K562 (cell line): ENCODE data around the gene LRRC7. TPM values are rescaled to one million over a fixed set of nuclear protein-coding genes. Genes with fewer than 3 reads are reported as not detected.

Experiments used
- ATF1 ChIP-seq, 2 experiments: fragments of 450-650 bp in 1 of 2; IDR thresholded peaks; 2 replicates each; pipeline ENCODE4 v1.6.1; 2016; ENCODE audit warnings: missing compliant biosample characterization in 1 of 2, missing genetic modification characterization in 1 of 2
- COPS2 ChIP-seq: fragments of 450-650 bp; conservative IDR thresholded peaks from 2 replicates; pipeline ENCODE4 v1.6.1; 2016; ENCODE audit warnings: mild to moderate bottlenecking, moderate library complexity
- HDAC8 ChIP-seq: fragments of 450-650 bp; IDR thresholded peaks from 2 replicates; pipeline ENCODE4 v1.6.1; 2016; ENCODE audit warnings: mild to moderate bottlenecking, missing genetic modification characterization, moderate library complexity, missing compliant biosample characterization
- HNRNPLL ChIP-seq: fragments of 200-400 bp; formaldehyde crosslinking; IDR thresholded peaks from 2 replicates; pipeline ENCODE4 v1.6.1; 2017; ENCODE audit warnings: low read length, low read depth, mild to moderate bottlenecking; ENCODE audit not compliant: poor library complexity, severe bottlenecking
- NR4A1 ChIP-seq, 2 experiments: fragments of 250-450 bp in 1 of 2; fragments of 450-650 bp in 1 of 2; sonication (Bioruptor Pico) in 1 of 2; IDR thresholded peaks; 2 replicates each; pipeline versions ENCODE4 v1.4.0 to v1.6.1; 2016 to 2020; ENCODE audit warnings: mild to moderate bottlenecking in 2 of 2, missing compliant biosample characterization in 1 of 2, missing genetic modification characterization in 1 of 2, moderate library complexity in 1 of 2
- POLR3G ChIP-seq: IDR thresholded peaks from 2 replicates; pipeline ENCODE4 v1.6.1; 2011; ENCODE audit not compliant: insufficient read length, insufficient replicate concordance; ENCODE audit errors: extremely low read depth
- SRF ChIP-seq, 2 experiments: fragments of 250-450, 450-650 bp in 1 of 2; sonication (Bioruptor Pico) in 1 of 2; sonication (generic) in 1 of 2; formaldehyde crosslinking; IDR thresholded peaks; 2 replicates each; pipeline versions ENCODE4 v1.5.0 to v1.5.1; 2020 to 2022; ENCODE audit warnings: mild to moderate bottlenecking in 1 of 2, missing genetic modification reagents in 1 of 2
- WHSC1 ChIP-seq: IDR thresholded peaks from one replicate; pipeline ENCODE4 v1.6.1; 2012; ENCODE audit warnings: low read length, control low read depth, inconsistent platforms
- ZFP30 ChIP-seq: fragments of 250-450 bp; sonication (Bioruptor Pico); IDR thresholded peaks from 2 replicates; pipeline ENCODE4 v1.8.0; 2022; ENCODE audit warnings: moderate library complexity, mild to moderate bottlenecking, inconsistent platforms, borderline replicate concordance
- polyA plus RNA-seq, 8 experiments: library from polyadenylated mRNA; depleted of rRNA in 4 of 8; stranded (reverse) in 5 of 8; unstranded in 3 of 8; fragments of >200 nt; fragmentation: Nextera tagmentation in 2 of 8; fragmentation: Illumina TruSeq in 1 of 8; extraction: Ambion mirVana in 2 of 8; extraction: Trizol in 1 of 8; gene quantifications; 2 replicates each; pipeline versions ENCODE4 v1.2.1 to v1.2.3, GENCODE V29; 2011 to 2014; ENCODE audit warnings: inconsistent platforms in 1 of 8, missing spikeins in 1 of 8
- total RNA-seq, 7 experiments: library from RNA; depleted of rRNA in 6 of 7; stranded (reverse); fragments of >200 nt in 6 of 7; fragmentation: Illumina TruSeq in 2 of 7; extraction: Trizol in 2 of 7; gene quantifications; 2 replicates each; pipeline versions ENCODE4 v1.2.1 to v1.2.3, GENCODE V29; 2011 to 2021; ENCODE audit warnings: low replicate concordance in 1 of 7
- TF ChIP-seq, protein P1 (sequence below), 2 experiments: fragments of 450-650 bp; IDR thresholded peaks; 2 replicates each; pipeline ENCODE4 v1.6.1; 2016; ENCODE audit warnings: mild to moderate bottlenecking in 2 of 2, borderline replicate concordance in 1 of 2, low read depth in 1 of 2, moderate library complexity in 1 of 2
- TF ChIP-seq, protein P2 (sequence below): fragments of 450-650 bp; conservative IDR thresholded peaks from 2 replicates; pipeline ENCODE4 v1.6.1; 2016; ENCODE audit warnings: missing genetic modification characterization, low read depth, mild to moderate bottlenecking, control low read depth, missing compliant biosample characterization
- TF ChIP-seq, protein P3 (sequence below): sonication (generic); formaldehyde crosslinking; IDR thresholded peaks from 2 replicates; pipeline ENCODE4 v1.8.0; 2022; ENCODE audit warnings: mild to moderate bottlenecking, low read depth, missing genetic modification reagents
- TF ChIP-seq, protein P4 (sequence below), 3 experiments: fragments of 200-800 bp in 1 of 3; sonication (Bioruptor generic) in 1 of 3; sonication (generic) in 1 of 3; formaldehyde crosslinking in 1 of 3; IDR thresholded peaks; 2 replicates each; pipeline versions ENCODE4 v1.6.1 to v1.8.0; 2016 to 2022; ENCODE audit warnings: mild to moderate bottlenecking in 2 of 3, missing compliant biosample characterization in 2 of 3, missing genetic modification characterization in 2 of 3, missing genetic modification reagents in 1 of 3

Gene LRRC7
- total and polyA plus RNA-seq, 9 of the 15 experiments (the other 6 are each of a cell fraction or from before 2014, with no cell fraction given): 0.09 to 0.94 (median 0.49) TPM

DNA sequence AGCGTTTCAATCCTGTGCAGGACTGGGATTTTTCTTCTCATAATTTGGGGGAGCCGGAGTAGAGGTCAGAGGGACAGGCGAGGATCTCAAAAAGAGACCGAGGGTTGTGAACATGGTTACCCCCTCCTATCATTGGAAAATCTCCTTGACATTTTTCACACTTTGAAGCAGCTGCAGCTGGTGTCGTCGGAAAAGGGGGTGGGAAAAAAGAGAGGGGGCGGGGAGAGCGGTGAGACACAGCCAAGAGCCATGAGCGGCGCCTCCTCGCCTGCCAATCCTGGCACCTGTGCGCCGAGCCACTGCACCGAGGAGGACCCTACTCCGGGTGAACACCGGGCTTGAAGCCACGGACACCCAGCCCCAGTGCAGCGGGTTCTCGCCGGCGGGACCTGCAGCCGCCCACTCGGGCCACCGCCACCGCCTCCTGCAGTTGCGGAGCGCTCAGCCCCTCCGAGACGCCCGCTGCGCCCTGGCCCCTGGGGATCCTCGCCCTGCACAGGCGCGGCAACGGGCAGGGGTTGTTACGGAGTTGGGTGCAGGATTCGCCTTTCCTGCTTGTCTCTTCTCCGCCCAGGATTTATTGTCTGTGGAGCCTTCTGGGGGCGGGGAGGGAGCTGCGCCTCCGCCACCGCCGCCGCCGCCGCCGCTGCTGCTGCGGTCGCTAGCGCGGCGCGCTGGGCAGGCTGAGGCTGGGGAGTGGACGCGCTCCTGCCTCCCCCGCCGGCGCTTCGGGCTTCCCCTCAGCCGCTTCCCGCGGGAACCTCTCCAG lies at the start of gene LRRC7 (continued):
- TF ChIP-seq, protein P1, sequence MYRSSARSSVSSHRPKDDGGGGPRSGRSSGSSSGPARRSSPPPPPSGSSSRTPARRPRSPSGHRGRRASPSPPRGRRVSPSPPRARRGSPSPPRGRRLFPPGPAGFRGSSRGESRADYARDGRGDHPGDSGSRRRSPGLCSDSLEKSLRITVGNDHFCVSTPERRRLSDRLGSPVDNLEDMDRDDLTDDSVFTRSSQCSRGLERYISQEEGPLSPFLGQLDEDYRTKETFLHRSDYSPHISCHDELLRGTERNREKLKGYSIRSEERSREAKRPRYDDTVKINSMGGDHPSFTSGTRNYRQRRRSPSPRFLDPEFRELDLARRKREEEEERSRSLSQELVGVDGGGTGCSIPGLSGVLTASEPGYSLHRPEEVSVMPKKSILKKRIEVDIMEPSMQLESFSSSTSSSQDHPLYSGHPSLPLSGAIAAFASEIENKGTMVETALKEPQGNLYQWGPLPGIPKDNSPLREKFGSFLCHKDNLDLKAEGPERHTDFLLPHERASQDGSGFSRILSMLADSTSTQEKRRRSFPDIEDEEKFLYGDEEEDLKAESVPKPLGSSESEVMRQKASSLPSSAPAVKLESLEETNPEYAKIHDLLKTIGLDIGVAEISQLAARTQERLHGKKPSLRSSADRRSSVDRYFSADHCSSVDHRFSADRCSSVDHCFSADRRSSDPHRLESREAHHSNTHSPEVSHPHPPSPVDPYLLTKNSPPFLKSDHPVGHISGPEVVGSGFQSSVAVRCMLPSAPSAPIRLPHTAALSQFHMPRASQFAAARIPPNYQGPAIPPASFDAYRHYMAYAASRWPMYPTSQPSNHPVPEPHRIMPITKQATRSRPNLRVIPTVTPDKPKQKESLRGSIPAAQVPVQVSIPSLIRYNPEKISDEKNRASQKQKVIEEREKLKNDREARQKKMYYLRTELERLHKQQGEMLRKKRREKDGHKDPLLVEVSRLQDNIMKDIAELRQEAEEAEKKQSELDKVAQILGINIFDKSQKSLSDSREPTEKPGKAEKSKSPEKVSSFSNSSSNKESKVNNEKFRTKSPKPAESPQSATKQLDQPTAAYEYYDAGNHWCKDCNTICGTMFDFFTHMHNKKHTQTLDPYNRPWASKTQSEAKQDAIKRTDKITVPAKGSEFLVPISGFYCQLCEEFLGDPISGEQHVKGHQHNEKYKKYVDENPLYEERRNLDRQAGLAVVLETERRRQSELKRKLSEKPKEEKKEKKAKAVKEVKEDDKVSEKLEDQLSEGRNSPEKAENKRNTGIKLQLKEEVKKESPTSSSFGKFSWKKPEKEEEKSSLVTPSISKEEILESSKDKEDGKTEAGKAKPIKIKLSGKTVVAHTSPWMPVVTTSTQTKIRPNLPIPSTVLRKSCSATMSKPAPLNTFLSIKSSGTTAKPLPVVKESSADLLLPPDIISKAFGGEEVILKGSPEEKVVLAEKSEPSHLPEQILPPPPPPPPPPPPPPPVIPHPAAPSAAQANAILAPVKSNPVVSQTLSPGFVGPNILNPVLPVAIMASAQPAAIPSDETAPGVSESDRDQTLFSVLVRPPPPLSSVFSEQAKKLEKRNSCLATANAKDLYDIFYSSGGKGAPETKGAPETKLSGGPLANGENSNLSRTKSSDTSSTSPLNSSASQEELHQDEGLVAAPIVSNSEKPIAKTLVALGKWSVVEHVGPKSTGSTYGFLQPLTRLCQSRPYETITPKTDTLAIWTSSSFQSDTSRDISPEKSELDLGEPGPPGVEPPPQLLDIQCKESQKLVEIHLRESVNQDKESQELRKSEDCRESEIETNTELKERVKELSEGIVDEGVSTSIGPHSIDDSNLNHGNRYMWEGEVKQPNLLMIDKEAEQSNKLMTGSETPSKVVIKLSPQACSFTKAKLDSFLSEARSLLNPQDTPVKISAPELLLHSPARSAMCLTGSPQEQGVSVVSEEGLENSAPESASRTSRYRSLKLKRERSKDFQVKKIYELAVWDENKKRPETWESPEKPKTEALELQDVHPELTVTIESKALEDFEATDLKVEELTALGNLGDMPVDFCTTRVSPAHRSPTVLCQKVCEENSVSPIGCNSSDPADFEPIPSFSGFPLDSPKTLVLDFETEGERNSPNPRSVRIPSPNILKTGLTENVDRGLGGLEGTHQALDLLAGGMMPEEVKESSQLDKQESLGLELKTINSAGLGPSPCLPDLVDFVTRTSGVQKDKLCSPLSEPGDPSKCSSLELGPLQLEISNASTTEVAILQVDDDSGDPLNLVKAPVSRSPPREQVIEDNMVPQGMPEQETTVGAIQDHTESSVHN (IDR thresholded peaks at IDR 0.05; ENCODE audit: borderline replicate concordance in 1 of 2, low read depth in 1 of 2): no peak
- no peak for TF ChIP-seq NR4A1 (CRISPR knock-in tag; IDR thresholded peaks at IDR 0.05)
- no peak for TF ChIP-seq NR4A1 (tag; IDR thresholded peaks at IDR 0.05)
- TF ChIP-seq WHSC1: no peak
- TF ChIP-seq HDAC8 (tag): no peak
- TF ChIP-seq POLR3G: no peak
- TF ChIP-seq SRF (CRISPR knock-in tag; IDR thresholded peaks at IDR 0.05): no peak
- TF ChIP-seq, protein P2, sequence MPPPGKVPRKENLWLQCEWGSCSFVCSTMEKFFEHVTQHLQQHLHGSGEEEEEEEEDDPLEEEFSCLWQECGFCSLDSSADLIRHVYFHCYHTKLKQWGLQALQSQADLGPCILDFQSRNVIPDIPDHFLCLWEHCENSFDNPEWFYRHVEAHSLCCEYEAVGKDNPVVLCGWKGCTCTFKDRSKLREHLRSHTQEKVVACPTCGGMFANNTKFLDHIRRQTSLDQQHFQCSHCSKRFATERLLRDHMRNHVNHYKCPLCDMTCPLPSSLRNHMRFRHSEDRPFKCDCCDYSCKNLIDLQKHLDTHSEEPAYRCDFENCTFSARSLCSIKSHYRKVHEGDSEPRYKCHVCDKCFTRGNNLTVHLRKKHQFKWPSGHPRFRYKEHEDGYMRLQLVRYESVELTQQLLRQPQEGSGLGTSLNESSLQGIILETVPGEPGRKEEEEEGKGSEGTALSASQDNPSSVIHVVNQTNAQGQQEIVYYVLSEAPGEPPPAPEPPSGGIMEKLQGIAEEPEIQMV (tag): no peak
- peak; percentile 26 for TF ChIP-seq HNRNPLL
- TF ChIP-seq, protein P3, sequence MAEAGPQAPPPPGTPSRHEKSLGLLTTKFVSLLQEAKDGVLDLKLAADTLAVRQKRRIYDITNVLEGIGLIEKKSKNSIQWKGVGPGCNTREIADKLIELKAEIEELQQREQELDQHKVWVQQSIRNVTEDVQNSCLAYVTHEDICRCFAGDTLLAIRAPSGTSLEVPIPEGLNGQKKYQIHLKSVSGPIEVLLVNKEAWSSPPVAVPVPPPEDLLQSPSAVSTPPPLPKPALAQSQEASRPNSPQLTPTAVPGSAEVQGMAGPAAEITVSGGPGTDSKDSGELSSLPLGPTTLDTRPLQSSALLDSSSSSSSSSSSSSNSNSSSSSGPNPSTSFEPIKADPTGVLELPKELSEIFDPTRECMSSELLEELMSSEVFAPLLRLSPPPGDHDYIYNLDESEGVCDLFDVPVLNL (CRISPR knock-in tag): no peak
- TF ChIP-seq, protein P4, sequence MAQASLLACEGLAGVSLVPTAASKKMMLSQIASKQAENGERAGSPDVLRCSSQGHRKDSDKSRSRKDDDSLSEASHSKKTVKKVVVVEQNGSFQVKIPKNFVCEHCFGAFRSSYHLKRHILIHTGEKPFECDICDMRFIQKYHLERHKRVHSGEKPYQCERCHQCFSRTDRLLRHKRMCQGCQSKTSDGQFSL (CRISPR knock-in tag; IDR thresholded peaks at IDR 0.05): no peak
- TF ChIP-seq, protein P4 (tag; IDR thresholded peaks at IDR 0.05): no peak
- no peak for TF ChIP-seq ZFP30 (CRISPR knock-in tag)
- no peak for TF ChIP-seq COPS2
- TF ChIP-seq ATF1 (CRISPR knock-in tag; IDR thresholded peaks at IDR 0.05): no peak
- no peak for TF ChIP-seq ATF1 (tag; IDR thresholded peaks at IDR 0.05)
